Posterior cingulate gyrus (tissue), 11 donors: ENCODE measurements around the gene B4GALNT3.

Experiments used
- DNase-seq, 10 donors: peaks; one replicate each; pipeline versions ENCODE4 v3.0.0 to v3.0.0-alpha.2; 2020 to 2021; ENCODE audit warnings: mixed read lengths in 3 of 10
- intact Hi-C: fragments of 100-400 bp; cut with DNase I; formaldehyde crosslinking; loops from one replicate; pipeline ENCODE4 v1.15.1; 2023

B4GALNT3 gene

DNA sequence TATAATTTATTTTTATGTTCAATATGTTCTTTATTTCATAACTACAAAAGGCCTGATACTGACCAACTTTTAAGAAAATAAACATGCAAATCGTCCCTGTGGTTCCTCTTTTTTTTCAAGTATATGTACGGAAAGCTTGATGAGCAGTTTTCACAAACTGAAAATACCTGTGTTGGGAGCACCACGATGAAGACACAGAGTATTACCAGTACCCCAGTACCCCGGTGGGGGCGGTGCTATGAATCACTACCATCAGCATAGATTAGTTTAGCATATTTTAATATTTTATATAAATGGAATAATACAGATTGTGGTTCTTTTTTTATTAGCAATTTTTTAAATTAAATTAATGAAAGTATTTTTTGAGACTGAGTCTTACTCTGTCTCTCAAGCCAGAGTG, 7.0 kb downstream of the B4GALNT3 start:
- no peak for DNase-seq
- intact Hi-C loops = no loop called here

GRCh38 chr12:467591-467990, 7.9 kb downstream of the B4GALNT3 start:
- intact Hi-C loops = no loop called here
- DNase-seq = no peak

DNA sequence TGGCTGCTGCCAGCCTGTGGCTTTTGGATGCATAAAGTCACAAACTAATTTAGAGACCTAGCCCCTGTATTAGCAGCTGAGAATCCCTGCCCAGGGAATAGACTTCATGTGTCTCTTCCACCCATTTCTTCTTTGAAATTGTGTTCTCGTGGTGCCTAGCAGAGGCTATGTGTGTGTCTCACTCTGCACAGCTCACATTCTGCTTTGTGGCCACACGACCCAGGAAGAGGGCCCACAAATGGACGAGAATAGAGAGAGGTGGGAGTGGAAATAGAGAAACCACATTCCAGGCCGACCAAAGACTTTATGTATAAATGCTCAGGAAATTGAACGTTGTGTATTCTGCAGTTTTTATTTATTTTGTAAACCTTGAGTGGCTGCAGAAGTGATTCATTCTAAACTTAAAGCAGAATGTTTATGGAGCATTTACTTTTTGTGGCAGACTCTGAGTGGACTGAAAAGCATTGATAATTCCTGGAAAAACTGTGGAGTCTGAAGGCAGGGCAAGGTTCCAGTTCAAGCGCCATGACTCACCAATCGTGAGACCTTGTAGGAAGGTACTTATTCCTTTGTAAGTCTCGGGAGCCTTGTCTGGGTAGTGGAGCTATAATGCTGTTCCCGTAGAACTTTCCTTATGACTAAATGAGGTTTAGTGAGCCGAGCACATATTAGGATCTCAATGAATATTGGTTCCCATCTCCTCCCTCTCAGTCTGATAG, 9.1 kb downstream of the B4GALNT3 start:
- no peak for DNase-seq
- intact Hi-C loops = no loop called here

GRCh38 chr12:470133-470532, 10.4 kb downstream of the B4GALNT3 start:
- intact Hi-C loops = no loop called here
- no peak for DNase-seq

DNA sequence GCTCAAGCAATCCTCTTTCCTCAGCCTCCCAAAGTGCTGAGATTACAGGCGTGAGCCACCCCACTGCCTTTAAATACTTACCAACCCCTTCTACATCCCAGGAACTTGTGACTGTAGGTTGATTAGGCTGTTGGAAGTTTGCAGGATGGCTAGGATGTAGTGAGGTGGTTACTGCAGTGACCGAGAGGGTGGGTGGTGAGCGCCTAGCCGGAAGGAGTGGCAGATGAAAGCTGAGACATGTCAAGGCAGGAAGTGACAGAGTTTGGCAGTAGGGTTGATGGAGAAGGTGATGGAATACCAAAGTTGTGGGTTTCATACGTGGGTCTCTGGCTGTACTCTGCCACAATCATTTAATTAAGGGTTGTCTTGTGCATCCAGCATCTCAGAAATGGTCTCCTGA, 13.5 kb downstream of the B4GALNT3 start:
- no peak for DNase-seq
- intact Hi-C loops = no loop called here

DNA sequence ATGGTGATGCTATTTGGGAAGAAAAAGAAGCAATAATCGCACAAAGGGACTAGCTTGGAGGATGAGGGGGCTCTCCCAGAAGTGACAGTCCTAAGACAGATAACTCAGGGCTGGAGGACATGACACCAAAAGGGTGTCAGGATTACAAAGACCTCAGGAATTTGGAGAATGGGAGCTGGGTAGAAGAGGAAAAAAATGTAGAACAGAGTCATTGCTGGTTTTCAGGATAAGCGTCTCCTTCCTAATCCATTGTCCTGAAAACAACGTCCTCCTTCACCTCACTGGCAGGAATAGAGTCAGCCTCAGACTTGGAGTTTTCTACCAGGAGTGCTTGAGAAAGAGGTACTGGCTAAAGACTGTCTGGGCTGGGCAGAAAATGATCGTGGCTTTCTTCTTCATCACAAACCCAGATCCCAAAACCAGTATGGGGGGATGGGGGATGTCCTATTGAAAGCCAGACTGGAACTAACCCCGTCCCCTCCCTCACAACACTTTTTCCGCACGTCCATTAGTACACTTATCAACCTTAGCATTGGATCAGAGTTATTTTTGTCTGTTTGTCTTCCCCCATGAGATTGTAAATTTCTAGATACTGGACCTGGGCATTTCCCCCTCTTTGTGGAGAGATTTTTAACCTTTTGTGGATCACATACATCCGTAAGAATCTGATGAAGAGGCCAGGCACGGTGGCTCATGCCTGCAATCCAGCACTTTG, 14.3 kb downstream of the B4GALNT3 start:
- intact Hi-C loops = no loop called here
- DNase-seq = no peak

DNA sequence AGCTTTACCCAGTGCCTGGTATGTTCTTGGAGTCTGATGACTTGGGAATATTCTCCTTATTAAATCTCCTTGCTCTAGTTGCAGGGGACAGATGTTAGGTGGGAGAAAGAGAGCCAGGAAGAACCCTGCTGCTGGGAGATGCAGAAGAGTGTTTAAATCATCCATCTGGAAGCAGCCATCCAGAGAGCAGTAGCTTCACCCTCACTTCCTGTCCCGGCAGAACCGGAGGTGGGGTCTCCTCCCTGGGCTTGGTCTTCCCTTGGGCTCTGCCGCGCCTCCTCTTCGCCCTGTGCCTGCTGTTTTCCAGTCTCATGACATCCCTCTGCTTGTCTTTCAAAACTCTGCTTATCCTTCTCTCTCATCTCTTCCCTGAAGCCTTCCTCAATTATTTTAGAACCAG, 15.5 kb downstream of the B4GALNT3 start:
- intact Hi-C loops = no loop called here
- no peak for DNase-seq

- intact Hi-C loops = no loop called here
- no peak for DNase-seq
These were observed 19.4 kb downstream of the B4GALNT3 start for GRCh38 chr12:479161-479560.

DNA sequence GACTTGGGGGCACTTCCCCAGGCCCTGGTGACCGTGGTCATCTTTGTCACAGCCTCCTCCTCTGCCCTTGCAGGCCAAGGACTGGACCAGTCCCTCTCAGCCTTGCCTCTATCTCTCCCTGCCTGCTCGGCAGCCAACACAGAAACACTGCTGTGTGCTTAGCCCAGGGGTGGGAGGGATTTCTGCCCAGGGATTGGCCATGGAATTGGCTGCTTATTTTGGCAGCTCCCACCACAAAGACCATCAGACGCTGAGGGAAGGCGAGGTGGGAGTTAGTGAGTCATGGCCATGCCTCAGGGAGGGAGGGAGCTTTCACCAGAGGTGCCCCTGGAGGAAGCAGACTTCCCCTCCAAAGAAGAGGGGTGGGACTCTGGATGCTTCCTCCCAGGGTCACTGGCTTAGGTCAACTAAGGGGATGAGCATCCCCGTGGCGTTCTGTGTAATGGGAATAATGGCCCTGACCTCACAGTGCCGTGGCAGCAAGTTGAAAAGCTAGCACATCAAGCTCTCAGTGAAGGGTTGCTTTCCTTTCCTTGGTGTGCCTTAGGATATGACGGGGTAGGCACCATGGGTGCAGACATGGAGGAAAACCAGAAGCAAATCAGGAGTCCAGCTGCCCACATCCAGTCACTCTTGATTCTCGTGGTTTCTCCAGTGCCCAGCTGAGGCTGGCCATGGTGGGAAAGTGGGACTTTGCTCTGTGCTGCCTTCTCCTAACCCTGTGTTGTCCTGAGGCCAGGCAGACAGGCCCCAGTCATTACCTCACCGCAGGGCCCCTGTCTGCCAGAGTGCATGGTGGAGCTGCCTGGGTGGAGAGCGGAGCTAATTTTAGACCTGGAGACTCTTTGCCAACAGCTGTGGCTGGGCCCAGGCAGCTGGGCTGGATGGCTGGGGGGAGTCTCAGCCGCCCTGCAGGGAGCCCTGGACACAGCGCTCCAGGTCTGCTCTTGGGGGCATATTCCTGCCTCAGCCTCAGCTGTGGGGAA, 21.4 kb downstream of the B4GALNT3 start:
- intact Hi-C loops = no loop called here

GRCh38 chr12:482061-482460, 22.3 kb downstream of the B4GALNT3 start:
- intact Hi-C loops = no loop called here
- DNase-seq = no peak

More for the DNA sequence above, 21.4 kb downstream of the B4GALNT3 start:
- peak in 7 of 10 donors; percentile 19 to 89 (median 46) for DNase-seq

GRCh38 chr12:484096-484495, 24.4 kb downstream of the B4GALNT3 start:
- intact Hi-C loops = no loop called here
- peak in 1 of 10 donors; percentile 57 for DNase-seq

DNA sequence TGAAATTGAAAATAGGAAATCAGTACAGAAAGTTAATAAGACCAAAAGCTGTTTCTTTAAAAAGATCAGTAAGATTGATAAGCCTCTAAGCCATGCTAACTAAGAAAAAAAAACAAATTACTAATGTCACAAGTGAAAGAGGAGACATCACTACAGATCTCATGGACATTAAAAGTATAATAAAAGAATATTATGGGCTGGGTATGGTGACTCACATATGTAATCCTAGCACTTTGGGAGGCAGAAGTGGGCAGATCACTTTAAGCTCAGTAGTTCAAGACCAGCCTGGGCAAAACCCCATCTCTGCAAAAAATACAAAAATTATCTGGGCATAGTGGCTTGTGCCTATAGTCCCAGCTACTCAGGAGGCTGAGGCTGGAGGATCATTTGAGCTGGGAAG, 30.5 kb downstream of the B4GALNT3 start:
- intact Hi-C loops = no loop called here
- no peak for DNase-seq

- DNase-seq = no peak
- intact Hi-C loops = no loop called here
These were observed 35.7 kb downstream of the B4GALNT3 start for GRCh38 chr12:495466-495865.

- DNase-seq = no peak
- intact Hi-C loops = no loop called here
These were observed 37.0 kb downstream of the B4GALNT3 start for GRCh38 chr12:496736-497135.

GRCh38 chr12:497501-498160, 37.9 kb downstream of the B4GALNT3 start:
- DNase-seq = no peak
- intact Hi-C loops = no loop called here

DNA sequence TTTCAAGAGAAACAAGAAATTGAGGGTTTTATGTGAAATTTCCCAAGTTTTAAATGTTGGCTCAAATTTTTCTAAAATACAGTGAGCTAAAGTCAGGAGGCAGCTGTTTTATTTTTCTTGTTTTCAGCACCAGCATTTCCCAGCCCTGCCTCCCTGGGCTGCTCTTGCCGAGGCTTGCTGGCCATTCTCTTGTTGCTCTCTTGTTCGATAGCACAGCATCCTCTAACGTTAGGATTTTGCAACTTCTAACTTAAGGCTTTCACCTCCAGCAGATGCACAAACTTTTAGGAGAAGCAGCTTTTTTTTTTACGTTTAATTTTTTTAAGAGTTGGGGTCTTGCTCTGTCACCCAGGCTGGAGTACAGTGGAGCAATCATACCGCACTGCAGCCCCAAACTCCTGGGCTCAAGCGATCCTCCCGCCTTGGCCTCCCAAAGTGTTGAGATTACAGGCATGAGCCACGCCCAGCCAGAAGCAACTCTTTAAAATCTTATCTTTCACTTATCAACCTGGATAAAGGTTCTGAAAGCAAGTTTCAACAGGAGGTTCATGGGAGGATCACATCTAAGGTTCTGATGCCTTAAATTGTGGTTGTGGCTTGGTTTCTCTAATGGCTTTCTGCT, 40.2 kb downstream of the B4GALNT3 start:
- DNase-seq = no peak
- intact Hi-C loops = no loop called here

DNA sequence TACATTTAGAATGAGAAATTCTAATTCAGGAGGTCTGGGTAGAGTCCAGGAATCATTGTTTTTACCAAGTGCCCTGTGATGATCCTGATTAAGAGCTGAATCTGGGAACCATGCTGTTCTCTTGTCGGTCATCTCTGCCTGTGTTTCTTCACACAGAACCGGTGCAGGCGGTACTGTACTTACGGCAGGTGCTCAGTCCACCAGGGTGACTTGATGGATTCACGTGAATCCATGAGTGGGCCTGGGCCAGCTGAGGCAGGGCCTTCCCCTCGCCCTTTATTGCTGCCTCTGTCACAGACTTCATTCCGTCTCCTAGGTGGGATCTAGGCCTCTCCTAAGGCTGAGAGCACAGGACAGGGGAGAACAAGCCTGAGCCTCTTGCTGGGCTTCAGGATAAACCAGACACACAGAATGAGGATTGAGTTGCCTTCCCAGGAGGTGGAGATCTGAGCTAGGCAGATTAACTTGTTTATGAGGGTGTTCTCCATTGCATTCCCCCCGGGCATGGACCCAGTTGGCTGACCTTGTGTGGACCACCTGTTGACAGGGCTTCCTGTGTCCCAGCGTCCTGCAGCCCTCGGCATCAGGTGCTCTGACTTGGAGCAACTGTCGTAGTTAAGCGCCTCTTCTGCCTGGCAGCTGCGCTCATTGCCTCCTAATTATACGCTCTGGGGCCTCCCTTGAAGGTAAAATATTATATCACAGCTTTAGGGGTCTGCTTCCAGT, 42.1 kb downstream of the B4GALNT3 start:
- no peak for DNase-seq
- intact Hi-C loops = no loop called here

GRCh38 chr12:503111-503761, 43.5 kb downstream of the B4GALNT3 start:
- intact Hi-C loops = no loop called here
- DNase-seq = no peak

DNA sequence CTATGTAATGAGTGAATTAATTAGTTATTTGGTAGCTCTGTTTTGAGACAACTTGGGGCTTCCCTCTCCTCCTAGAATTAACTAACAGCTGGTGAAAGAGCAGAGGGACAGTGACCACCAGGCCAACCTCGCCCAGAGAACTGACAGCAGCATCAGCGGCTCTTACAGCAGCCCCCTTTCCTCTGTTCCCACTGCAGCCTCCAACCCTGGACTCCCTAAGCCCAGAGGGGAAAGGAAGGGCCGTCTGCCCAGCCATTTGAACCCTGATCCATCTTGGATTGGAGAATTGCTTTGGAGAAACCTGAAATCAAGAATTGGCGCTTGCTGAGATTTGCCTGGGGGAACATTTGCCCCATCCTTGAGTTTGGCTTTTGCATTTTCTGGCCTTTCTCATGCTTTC, 45.5 kb downstream of the B4GALNT3 start:
- intact Hi-C loops = no loop called here
- no peak for DNase-seq
